C4-2B (cell line): ENCODE measurements around the gene CELF6.

Source experiments
- CTCF ChIP-seq: fragments of 450-650 bp; conservative IDR thresholded peaks from 2 replicates; pipeline ENCODE4 v1.5.1; 2017; ENCODE audit warnings: mild to moderate bottlenecking
- ZFX ChIP-seq: fragments of 450-650 bp; IDR thresholded peaks from 2 replicates; pipeline ENCODE4 v1.6.1; 2017

- TF ChIP-seq CTCF (no peak), ZFX (no peak)
These were observed 25.8 kb upstream of the CELF6 start for GRCh38 chr15:72345806-72346205.
